Naive thymus-derived CD8-positive, alpha-beta T cell (primary cell): ENCODE measurements around the gene ELAVL2. TPM values are rescaled to one million over a fixed set of nuclear protein-coding genes. Genes with fewer than 3 reads are reported as not detected.

ENCODE experiments used
- ATAC-seq, 2 donors: fragments of 150-1000 bp; cut with Tn5 transposase in 1 of 2; sonication (Bioruptor Pico), chemical (Tn5 transposase) in 1 of 2; 1 replicate in 1 of 2; 2 replicates in 1 of 2; pipeline ENCODE4 v1.10.0; 2021; ENCODE audit warnings: mild to moderate bottlenecking in 2 of 2, moderate library complexity in 2 of 2
- POLR2A ChIA-PET: fragments of 350-600 bp; sonication (Branson Sonifier 250); formaldehyde crosslinking; loops from one replicate; lab custom pipeline; 2021; ENCODE audit warnings: antibody characterized with exemption; lab: Charles Lee
- DNase-seq, 10 donors: peaks; one replicate each; pipeline versions ENCODE4 v3.0.0 to v3.0.0-alpha.2; 2020 to 2022
- H3K27ac Mint-ChIP-seq, 10 donors: one replicate each; pipeline ENCODE4 v1.8.0; 2020 to 2022; ENCODE audit warnings: mild to moderate bottlenecking in 10 of 10, mixed read lengths in 10 of 10, moderate library complexity in 4 of 10, inconsistent platforms in 1 of 10
- H3K27me3 Mint-ChIP-seq, 5 donors: one replicate each; pipeline ENCODE4 v1.8.0; 2021 to 2022; ENCODE audit warnings: mixed read lengths in 5 of 5
- H3K36me3 Mint-ChIP-seq, 3 donors: one replicate each; pipeline ENCODE4 v1.8.0; 2020 to 2022; ENCODE audit warnings: mixed read lengths in 3 of 3, mild to moderate bottlenecking in 2 of 3, inconsistent platforms in 1 of 3
- H3K4me1 Mint-ChIP-seq, 4 donors: one replicate each; pipeline ENCODE4 v1.8.0; 2021 to 2022; ENCODE audit warnings: mixed read lengths in 4 of 4
- H3K4me3 Mint-ChIP-seq, 10 donors: one replicate each; pipeline ENCODE4 v1.8.0; 2020 to 2022; ENCODE audit warnings: mild to moderate bottlenecking in 10 of 10, mixed read lengths in 10 of 10, moderate library complexity in 6 of 10, inconsistent platforms in 1 of 10
- H3K9me3 Mint-ChIP-seq, 9 donors: one replicate each; pipeline ENCODE4 v1.8.0; 2020 to 2022; ENCODE audit warnings: mixed read lengths in 9 of 9, mild to moderate bottlenecking in 3 of 9, inconsistent platforms in 1 of 9, moderate library complexity in 1 of 9
- polyA plus RNA-seq, 3 donors: library from polyadenylated mRNA; unstranded; fragments of 300-500 nt; fragmentation: Illumina TruSeq; gene quantifications; one replicate each; pipeline ENCODE4 v1.2.3, GENCODE V29; 2021
- total RNA-seq, 8 experiments: library from RNA in 2 of 8; stranded (reverse) in 2 of 8; gene quantifications; one replicate each; pipeline ENCODE4 v1.2.3 and lab custom pipeline; 2021 to 2026

The ELAVL2 gene
- total and polyA plus RNA-seq, 5 experiments from 2014 or later, result not detected

- Mint-ChIP-seq H3K9me3 (peaks cover 0 to 9% (median 4%) of the 10 kb centered on the region in 9 donors), H3K4me1 (peaks cover 0 to 1% (median 0%) of the 10 kb centered on the region in 4 donors), H3K36me3 (no peaks in the 10 kb centered on the region), H3K27me3 (no peaks in the 10 kb centered on the region), H3K27ac (no peak overlapping the region), H3K4me3 (no peak overlapping the region)
- ATAC-seq, result no peak
- DNase-seq, result no peak
- POLR2A ChIA-PET, result no interaction called here
Observed at GRCh38 chr9:23682352-23682751, 143.7 kb downstream of the ELAVL2 start.

- Mint-ChIP-seq H3K4me1 (no peaks in the 10 kb centered on the region), H3K27me3 (no peaks in the 10 kb centered on the region), H3K36me3 (no peaks in the 10 kb centered on the region), H3K27ac (no peak overlapping the region), H3K9me3 (peaks cover 0 to 12% (median 7%) of the 10 kb centered on the region in 9 donors), H3K4me3 (no peak overlapping the region)
- POLR2A ChIA-PET, result no interaction called here
- DNase-seq (no peak), ATAC-seq (no peak)
Observed at GRCh38 chr9:23677446-23677845, 148.6 kb downstream of the ELAVL2 start.

DNA sequence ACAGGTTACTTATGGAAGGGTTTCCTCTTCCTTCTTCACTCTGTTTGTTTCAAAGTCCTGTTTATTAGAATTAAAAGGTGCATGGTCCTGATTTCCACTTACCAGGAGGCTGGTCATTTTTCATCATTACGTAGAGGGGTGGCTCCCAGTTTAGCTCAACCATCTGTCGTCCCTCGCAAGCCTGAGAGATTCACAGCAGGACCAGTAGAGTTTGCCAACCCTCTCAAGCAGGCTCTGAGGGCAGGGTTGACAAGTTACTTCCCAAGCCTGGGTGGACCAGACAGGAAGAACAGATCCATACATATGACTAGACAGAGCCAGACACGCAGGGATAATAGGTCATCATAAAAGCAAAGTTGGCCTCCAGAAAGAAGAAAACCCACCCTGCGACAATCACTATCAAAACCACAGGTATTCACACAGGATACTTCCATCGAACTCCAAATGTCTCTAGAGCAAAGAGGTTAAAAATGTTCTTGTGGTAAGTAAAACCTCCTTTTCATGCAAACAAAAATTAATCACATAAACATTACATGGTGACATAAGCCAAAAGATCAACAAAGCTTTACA lies 151.9 kb downstream of the ELAVL2 start:
- Mint-ChIP-seq H3K9me3 (peaks cover 0 to 11% (median 5%) of the 10 kb centered on the region in 9 donors), H3K27ac (no peak overlapping the region), H3K4me3 (no peak overlapping the region), H3K27me3 (no peaks in the 10 kb centered on the region), H3K36me3 (no peaks in the 10 kb centered on the region), H3K4me1 (no peaks in the 10 kb centered on the region)
- ATAC-seq, result no peak
- DNase-seq, result no peak
- POLR2A ChIA-PET, result no interaction called here

DNA sequence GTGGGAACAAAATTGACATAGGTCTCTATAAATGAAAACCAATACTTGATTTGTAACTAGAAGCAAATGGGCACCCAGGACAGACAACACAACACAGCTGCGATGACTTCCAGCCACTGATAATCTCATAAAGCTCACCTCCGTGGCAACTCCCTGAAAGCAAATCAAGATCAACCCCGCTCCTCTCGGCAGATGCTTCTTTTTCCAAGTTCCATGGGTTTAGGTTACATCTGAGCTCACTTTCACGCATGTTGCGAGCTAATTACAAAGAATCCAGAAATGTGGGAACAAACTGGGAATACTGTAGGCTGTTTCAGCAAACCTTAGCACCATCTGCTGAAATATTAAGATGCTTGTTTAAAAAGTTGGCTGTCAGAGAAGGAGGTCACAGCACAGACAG lies 153.9 kb downstream of the ELAVL2 start:
- Mint-ChIP-seq H3K9me3 (peaks cover 0 to 27% (median 6%) of the 10 kb centered on the region in 9 donors), H3K36me3 (no peaks in the 10 kb centered on the region), H3K27ac (no peak overlapping the region), H3K4me1 (no peaks in the 10 kb centered on the region), H3K4me3 (no peak overlapping the region), H3K27me3 (no peaks in the 10 kb centered on the region)
- POLR2A ChIA-PET, result no interaction called here
- ATAC-seq (no peak), DNase-seq (no peak)

- DNase-seq (no peak), ATAC-seq (no peak)
- Mint-ChIP-seq H3K4me3 (no peak overlapping the region), H3K4me1 (no peaks in the 10 kb centered on the region), H3K36me3 (no peaks in the 10 kb centered on the region), H3K27ac (no peak overlapping the region), H3K9me3 (peaks cover 0 to 23% (median 6%) of the 10 kb centered on the region in 9 donors), H3K27me3 (no peaks in the 10 kb centered on the region)
- POLR2A ChIA-PET, result no interaction called here
Observed at GRCh38 chr9:23669776-23670175, 156.3 kb downstream of the ELAVL2 start.

DNA sequence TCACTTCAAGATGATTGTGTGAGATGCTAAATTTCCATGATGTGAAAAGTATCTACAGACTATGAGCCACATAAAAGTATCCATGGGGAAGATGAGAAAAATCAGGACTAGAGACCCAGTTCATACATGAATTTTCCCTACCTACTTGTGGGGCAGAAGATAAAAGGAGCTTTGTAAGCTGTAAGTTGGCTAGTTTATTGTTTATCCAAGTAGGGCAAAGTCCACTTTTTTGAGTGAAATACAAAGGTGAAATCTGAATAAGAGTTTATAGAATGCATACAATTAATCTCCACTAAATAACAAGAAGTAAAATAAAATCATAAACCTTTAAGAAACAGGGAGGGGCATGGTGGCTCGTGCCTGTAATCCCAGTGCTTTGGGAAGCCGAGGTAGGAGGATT lies 160.4 kb downstream of the ELAVL2 start:
- Mint-ChIP-seq H3K36me3 (no peaks in the 10 kb centered on the region), H3K9me3 (peaks cover 0 to 24% (median 6%) of the 10 kb centered on the region in 9 donors), H3K27me3 (no peaks in the 10 kb centered on the region), H3K4me1 (no peaks in the 10 kb centered on the region), H3K27ac (no peak overlapping the region), H3K4me3 (no peak overlapping the region)
- ATAC-seq (no peak), DNase-seq (no peak)
- POLR2A ChIA-PET, result no interaction called here

DNA sequence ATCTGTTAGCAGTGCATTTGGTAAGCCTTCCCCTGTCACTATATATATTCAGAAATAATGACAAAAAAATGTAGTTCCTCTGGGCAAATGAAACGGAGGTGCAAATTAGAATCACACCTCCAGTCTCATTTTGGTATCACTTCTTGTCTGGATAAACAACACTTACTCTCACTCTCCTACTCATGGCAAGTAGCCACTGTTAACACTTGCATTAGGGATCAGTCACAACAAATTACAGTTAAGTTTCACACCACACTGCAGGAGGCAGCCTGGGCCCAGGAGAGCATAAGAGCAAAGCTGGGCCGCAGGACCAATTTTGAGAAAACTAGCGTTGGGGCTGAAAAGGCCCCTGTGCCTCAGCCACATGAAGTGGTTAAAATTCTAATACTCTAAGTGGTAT lies 161.0 kb downstream of the ELAVL2 start:
- POLR2A ChIA-PET, result no interaction called here
- DNase-seq, result no peak

DNA sequence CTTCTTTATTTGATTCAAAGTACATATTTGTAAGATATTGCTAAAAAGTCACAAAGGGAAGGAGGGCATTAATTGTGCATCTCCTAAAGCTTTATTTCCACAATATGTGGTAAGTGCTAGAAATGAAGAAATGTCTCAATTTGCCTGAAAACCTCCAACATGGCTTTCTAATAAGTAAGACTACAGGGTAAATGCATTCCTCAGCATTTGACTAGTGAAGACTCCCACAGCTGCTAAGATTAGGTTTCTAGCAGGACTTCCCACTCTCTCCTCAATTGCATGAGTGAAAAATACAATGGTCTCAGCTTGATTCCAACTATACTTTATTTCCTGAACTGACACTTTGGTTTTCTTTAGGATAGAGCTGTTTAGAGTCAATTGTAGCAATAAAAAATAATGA lies 162.1 kb downstream of the ELAVL2 start:
- DNase-seq, result no peak
- no peak for ATAC-seq
- no peak overlapping the region for H3K27ac Mint-ChIP-seq
- H3K4me3 Mint-ChIP-seq, result no peak overlapping the region
- H3K4me1 Mint-ChIP-seq, result no peaks in the 10 kb centered on the region
- H3K27me3 Mint-ChIP-seq, result no peaks in the 10 kb centered on the region
- POLR2A ChIA-PET, result no interaction called here
- peaks cover 0 to 31% (median 9%) of the 10 kb centered on the region in 9 donors for H3K9me3 Mint-ChIP-seq
- H3K36me3 Mint-ChIP-seq, result no peaks in the 10 kb centered on the region

More for the DNA sequence above, 161.0 kb downstream of the ELAVL2 start:
- Mint-ChIP-seq H3K4me3 (no peak overlapping the region), H3K27me3 (no peaks in the 10 kb centered on the region), H3K9me3 (peaks cover 0 to 29% (median 7%) of the 10 kb centered on the region in 9 donors), H3K36me3 (no peaks in the 10 kb centered on the region), H3K27ac (no peak overlapping the region), H3K4me1 (no peaks in the 10 kb centered on the region)
- no peak for ATAC-seq

DNA sequence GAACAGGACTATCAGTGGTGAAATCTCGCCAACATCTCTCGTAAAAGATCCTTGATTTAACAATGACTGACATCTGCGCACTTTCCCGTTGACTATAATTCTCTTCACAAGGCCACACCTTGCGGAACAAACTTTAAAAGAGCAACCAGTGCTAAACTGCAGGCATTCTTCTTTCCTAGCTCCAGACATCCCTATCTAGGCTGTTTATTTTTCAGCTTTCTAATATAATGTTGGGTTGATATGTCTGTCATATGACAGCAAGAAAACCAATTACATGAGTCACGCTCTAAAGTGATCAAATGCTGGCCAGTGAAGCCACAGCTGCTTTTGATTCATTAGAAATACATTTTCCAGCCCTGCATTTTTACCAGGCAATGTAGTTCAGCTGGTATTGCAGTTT lies 162.5 kb downstream of the ELAVL2 start:
- DNase-seq (no peak), ATAC-seq (no peak)
- H3K27me3 Mint-ChIP-seq, result no peaks in the 10 kb centered on the region
- no peak overlapping the region for H3K4me3 Mint-ChIP-seq
- peaks cover 0 to 31% (median 9%) of the 10 kb centered on the region in 9 donors for H3K9me3 Mint-ChIP-seq
- H3K27ac Mint-ChIP-seq, result no peak overlapping the region
- POLR2A ChIA-PET, result no interaction called here
- no peaks in the 10 kb centered on the region for H3K4me1 Mint-ChIP-seq
- H3K36me3 Mint-ChIP-seq, result no peaks in the 10 kb centered on the region

- Mint-ChIP-seq H3K4me1 (no peaks in the 10 kb centered on the region), H3K27ac (no peak overlapping the region), H3K27me3 (no peaks in the 10 kb centered on the region), H3K36me3 (no peaks in the 10 kb centered on the region), H3K9me3 (peaks cover 0 to 31% (median 9%) of the 10 kb centered on the region in 9 donors), H3K4me3 (no peak overlapping the region)
- ATAC-seq (no peak), DNase-seq (no peak)
- POLR2A ChIA-PET, result no interaction called here
Observed at GRCh38 chr9:23663125-23663524, 162.9 kb downstream of the ELAVL2 start.

DNA sequence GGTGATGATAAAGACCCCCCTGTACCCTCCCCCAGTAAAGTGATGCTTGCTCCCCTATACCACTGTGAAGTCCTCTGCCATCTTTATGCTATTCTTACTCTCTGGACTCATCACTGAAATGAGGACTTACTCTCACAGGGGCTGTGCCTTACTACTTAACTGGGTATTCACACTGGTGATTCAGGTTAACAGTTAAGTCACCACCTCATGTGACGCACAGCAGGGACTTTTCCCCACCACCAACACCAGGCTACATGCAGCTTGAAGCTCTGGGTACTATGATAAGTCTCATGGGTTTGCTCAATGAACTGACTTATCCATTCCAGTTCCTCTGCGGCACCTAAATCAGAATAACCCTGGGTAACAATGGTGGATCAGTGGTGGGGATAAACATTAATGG lies 163.7 kb downstream of the ELAVL2 start:
- DNase-seq, result no peak
- no peak for ATAC-seq
- Mint-ChIP-seq H3K4me1 (no peaks in the 10 kb centered on the region), H3K27ac (no peak overlapping the region), H3K9me3 (peaks cover 0 to 24% (median 6%) of the 10 kb centered on the region in 9 donors), H3K36me3 (no peaks in the 10 kb centered on the region), H3K27me3 (no peaks in the 10 kb centered on the region), H3K4me3 (no peak overlapping the region)
- POLR2A ChIA-PET, result no interaction called here

GRCh38 chr9:23659346-23660006 lies 166.6 kb downstream of the ELAVL2 start:
- Mint-ChIP-seq H3K4me3 (no peak overlapping the region), H3K4me1 (no peaks in the 10 kb centered on the region)
- POLR2A ChIA-PET, result no interaction called here

GRCh38 chr9:23658376-23659258 lies 167.4 kb downstream of the ELAVL2 start:
- no peak overlapping the region for H3K27ac Mint-ChIP-seq
- H3K9me3 Mint-ChIP-seq, result peaks cover 0 to 22% (median 3%) of the 10 kb centered on the region in 9 donors
- DNase-seq (no peak), ATAC-seq (no peak)
- POLR2A ChIA-PET, result no interaction called here
- H3K36me3 Mint-ChIP-seq, result peaks cover 0 to 5% (median 0%) of the 10 kb centered on the region in 3 donors
- no peak overlapping the region for H3K4me3 Mint-ChIP-seq
- H3K4me1 Mint-ChIP-seq, result no peaks in the 10 kb centered on the region
- H3K27me3 Mint-ChIP-seq, result no peaks in the 10 kb centered on the region

More at GRCh38 chr9:23659346-23660006, 166.6 kb downstream of the ELAVL2 start:
- Mint-ChIP-seq H3K27me3 (no peaks in the 10 kb centered on the region), H3K9me3 (peaks cover 0 to 14% (median 3%) of the 10 kb centered on the region in 9 donors), H3K27ac (no peak overlapping the region), H3K36me3 (peaks cover 0 to 5% (median 0%) of the 10 kb centered on the region in 3 donors)
- no peak for ATAC-seq
- DNase-seq, result no peak
